Activated B cell treated with CpG ODN at 0.5 μM for 24 hours (primary cell): Measurements from ENCODE around the gene TECR. TPM values are rescaled to one million over a fixed set of nuclear protein-coding genes. Genes with fewer than 3 reads are reported as not detected.
A peak's percentile ranks its signal among the peaks of the same experiment; 100 is the strongest.

Experiments used
- ATAC-seq: fragments of 200-7000 bp; cut with Tn5 transposase; one replicate; pipeline ENCODE4 v1.10.0; 2021; ENCODE audit warnings: low read depth, mild to moderate bottlenecking, moderate library complexity
- CTCF ChIA-PET: fragments of 350-600 bp; sonication (Branson Sonifier 250); formaldehyde crosslinking; loops from one replicate; lab custom pipeline; 2021; ENCODE audit warnings: antibody characterized with exemption; lab: Charles Lee
- POLR2A ChIA-PET: fragments of 350-600 bp; sonication (Branson Sonifier 250); formaldehyde crosslinking; loops from one replicate; lab custom pipeline; 2021; ENCODE audit warnings: antibody characterized with exemption; lab: Charles Lee
- DNase-seq: peaks from one replicate; pipeline ENCODE4 v3.0.0; 2022
- H3K27ac Mint-ChIP-seq: one replicate; pipeline ENCODE4 v1.8.0; 2020; ENCODE audit warnings: mixed read lengths
- H3K27me3 Mint-ChIP-seq: one replicate; pipeline ENCODE4 v1.8.0; 2021; ENCODE audit warnings: mixed read lengths
- H3K36me3 Mint-ChIP-seq: one replicate; pipeline ENCODE4 v1.8.0; 2021; ENCODE audit warnings: low read depth, mixed read lengths
- H3K4me1 Mint-ChIP-seq: one replicate; pipeline ENCODE4 v1.8.0; 2021; ENCODE audit warnings: mixed read lengths
- H3K4me3 Mint-ChIP-seq: one replicate; pipeline ENCODE4 v1.8.0; 2020; ENCODE audit warnings: mild to moderate bottlenecking, mixed read lengths
- H3K9me3 Mint-ChIP-seq: one replicate; pipeline ENCODE4 v1.8.0; 2020; ENCODE audit warnings: mixed read lengths
- CTCF ChIP-seq: fragments of 200-600 bp; IDR thresholded peaks from one replicate; pipeline ENCODE4 v1.8.0; 2022; ENCODE audit warnings: antibody characterized with exemption, mild to moderate bottlenecking
- intact Hi-C: fragments of 100-400 bp; cut with micrococcal nuclease; formaldehyde crosslinking; loops from one replicate; pipeline ENCODE4 v1.15.1; 2024
- total RNA-seq: library from RNA; stranded (reverse); gene quantifications from 2 replicates; pipeline ENCODE4 v1.2.3, GENCODE V29; 2022

Gene TECR
- total RNA-seq, 1 donor from 2014 or later = 58.6 TPM

GRCh38 chr19:14495672-14496028 is 33.7 kb upstream of the TECR start:
- H3K4me3 Mint-ChIP-seq = peak overlapping the region; percentile 82
- intact Hi-C loops = loop anchor here (2.0 kb wide), 1 partner anchor 23 kb away; the partner anchor contains the start of gene DNAJB1
- no peak for ATAC-seq
- H3K4me1 Mint-ChIP-seq = peaks cover 17% of the 10 kb centered on the region
- H3K36me3 Mint-ChIP-seq = peaks cover 3% of the 10 kb centered on the region
- no peaks in the 10 kb centered on the region for H3K27me3 Mint-ChIP-seq
- no peaks in the 10 kb centered on the region for H3K9me3 Mint-ChIP-seq
- TF ChIP-seq CTCF = no peak
- peak overlapping the region; percentile 42 for H3K27ac Mint-ChIP-seq
- DNase-seq = no peak
- CTCF ChIA-PET = no interaction called here
- POLR2A ChIA-PET = interaction anchor here (1.7 to 3.2 kb wide), 2 partner anchors 17 to 22 kb away, joined by 5 to 24 read pairs; partner anchors contain the start of gene DNAJB1

- ATAC-seq (peak; percentile 92), DNase-seq (peak; percentile 81)
- Mint-ChIP-seq H3K4me3 (peak within 1 kb of the TSS; percentile 82), H3K9me3 (no peaks in the 10 kb centered on the region), H3K27me3 (no peaks in the 10 kb centered on the region), H3K27ac (peak within 1 kb of the TSS; percentile 42), H3K36me3 (peaks cover 3% of the 10 kb centered on the region), H3K4me1 (peaks cover 17% of the 10 kb centered on the region)
- CTCF ChIA-PET = no interaction called here
- no peak for TF ChIP-seq CTCF
- POLR2A ChIA-PET = interaction anchor here (1.2 to 3.2 kb wide), 3 partner anchors 17 to 28 kb away, joined by 3 to 24 read pairs (median 5); partner anchors contain the start of gene DNAJB1
- intact Hi-C loops = loop anchor here (2.0 kb wide), 1 partner anchor 23 kb away; the partner anchor contains the start of gene DNAJB1
Measured at GRCh38 chr19:14496029-14496833, 33.2 kb upstream of the TECR start, which contains the start of gene GIPC1. Gene GIPC1, minus strand, starts transcription at chr19:14496127. Its CDS starts 13,151 bp downstream, at chr19:14482976.

GRCh38 chr19:14496834-14497227 is 32.6 kb upstream of the TECR start:
- no peaks in the 10 kb centered on the region for H3K9me3 Mint-ChIP-seq
- ATAC-seq = no peak
- H3K27ac Mint-ChIP-seq = no peak overlapping the region
- peaks cover 17% of the 10 kb centered on the region for H3K4me1 Mint-ChIP-seq
- CTCF ChIA-PET = no interaction called here
- POLR2A ChIA-PET = interaction anchor here (1.2 to 3.2 kb wide), 3 partner anchors 18 to 27 kb away, joined by 3 to 24 read pairs (median 5); partner anchors contain the start of gene DNAJB1
- peak overlapping the region; percentile 66 for H3K4me3 Mint-ChIP-seq
- H3K36me3 Mint-ChIP-seq = no peaks in the 10 kb centered on the region
- TF ChIP-seq CTCF = no peak
- DNase-seq = no peak
- intact Hi-C loops = loop anchor here (2.0 kb wide), 1 partner anchor 22 kb away; the partner anchor contains the start of gene DNAJB1
- no peaks in the 10 kb centered on the region for H3K27me3 Mint-ChIP-seq

GRCh38 chr19:14497228-14497921 is 32.0 kb upstream of the TECR start:
- Mint-ChIP-seq H3K4me3 (peak overlapping the region; percentile 66), H3K9me3 (no peaks in the 10 kb centered on the region), H3K4me1 (peaks cover 17% of the 10 kb centered on the region), H3K36me3 (no peaks in the 10 kb centered on the region), H3K27ac (no peak overlapping the region), H3K27me3 (no peaks in the 10 kb centered on the region)
- TF ChIP-seq CTCF = no peak
- ATAC-seq (no peak), DNase-seq (no peak)
- ChIA-PET POLR2A (interaction anchor here (1.2 to 3.2 kb wide), 2 partner anchors 21 to 27 kb away, joined by 3 to 24 read pairs; partner anchors contain the start of gene DNAJB1), CTCF (no interaction called here)
- intact Hi-C loops = loop anchor here (2.0 kb wide), 1 partner anchor 21 kb away; the partner anchor contains the start of gene DNAJB1
